GM21717 (cell line): ENCODE measurements around the gene CTBP2.

Experiments used
- ATAC-seq: cut with Tn5 transposase; IDR thresholded peaks from one replicate; pipeline ENCODE4 v1.9.1; 2021; ENCODE audit warnings: mild to moderate bottlenecking, moderate library complexity; ENCODE audit not compliant: unreplicated experiment

CTBP2 gene

GRCh38 chr10:125128397-125129075 lies 31.8 kb downstream of the CTBP2 start:
- ATAC-seq = no peak

GRCh38 chr10:125127986-125128385 lies 32.4 kb downstream of the CTBP2 start:
- ATAC-seq = no peak

DNA sequence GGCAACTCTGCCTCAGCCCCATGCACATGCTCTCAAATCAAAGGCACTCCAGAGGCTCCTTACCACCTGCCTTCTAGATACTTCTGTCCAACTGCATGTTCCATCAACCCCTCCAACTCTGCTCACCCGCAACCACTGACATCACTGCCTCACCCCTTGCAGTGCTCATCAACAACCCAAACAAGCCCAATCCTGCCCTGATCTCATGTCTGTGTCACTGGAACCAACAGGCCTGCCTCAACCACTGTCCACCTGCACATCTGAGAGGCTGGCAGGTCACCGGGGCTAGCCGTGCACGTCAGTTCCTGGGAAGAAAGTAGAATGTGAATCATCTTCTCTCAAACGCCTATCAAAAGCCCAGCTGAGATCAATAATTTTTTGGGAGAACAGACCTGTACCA lies 33.3 kb downstream of the CTBP2 start:
- no peak for ATAC-seq

DNA sequence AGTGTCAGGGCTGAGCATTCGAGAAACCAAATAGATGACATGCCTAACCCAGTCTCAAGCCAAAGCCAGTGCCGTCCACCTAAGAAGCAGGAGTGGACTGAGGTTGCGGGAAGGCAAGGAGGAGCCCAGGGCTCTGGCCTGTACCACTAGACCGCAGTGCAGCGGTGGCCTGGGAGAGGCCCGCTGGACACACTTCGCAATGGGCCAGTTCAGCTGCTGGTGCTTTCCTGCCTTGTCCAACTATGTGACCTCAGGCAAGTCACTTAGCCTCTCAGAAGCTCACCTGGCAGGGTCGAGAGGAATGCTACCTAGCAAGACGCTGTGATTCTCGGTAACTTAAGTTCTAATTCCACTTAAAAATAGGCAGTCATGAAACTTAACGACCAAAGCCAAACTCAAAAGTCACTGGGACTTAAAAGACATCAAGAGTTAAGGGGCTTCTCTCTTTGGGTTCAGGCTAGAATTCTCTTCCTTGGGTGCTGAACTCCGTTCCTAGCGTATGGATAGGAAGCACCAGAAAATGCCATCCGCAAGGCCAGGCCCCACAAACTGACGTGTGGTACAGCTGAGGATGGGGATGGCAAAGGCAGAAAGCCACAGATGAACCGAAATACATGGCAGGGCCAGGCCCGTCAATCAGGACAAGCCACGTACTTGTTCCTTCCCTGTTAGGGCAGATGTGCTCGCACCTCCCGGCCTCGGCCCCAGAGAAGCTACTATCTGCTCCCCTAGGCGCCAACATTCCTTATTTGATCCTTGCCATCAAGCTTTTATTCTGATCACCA lies 34.2 kb downstream of the CTBP2 start:
- ATAC-seq = no peak

DNA sequence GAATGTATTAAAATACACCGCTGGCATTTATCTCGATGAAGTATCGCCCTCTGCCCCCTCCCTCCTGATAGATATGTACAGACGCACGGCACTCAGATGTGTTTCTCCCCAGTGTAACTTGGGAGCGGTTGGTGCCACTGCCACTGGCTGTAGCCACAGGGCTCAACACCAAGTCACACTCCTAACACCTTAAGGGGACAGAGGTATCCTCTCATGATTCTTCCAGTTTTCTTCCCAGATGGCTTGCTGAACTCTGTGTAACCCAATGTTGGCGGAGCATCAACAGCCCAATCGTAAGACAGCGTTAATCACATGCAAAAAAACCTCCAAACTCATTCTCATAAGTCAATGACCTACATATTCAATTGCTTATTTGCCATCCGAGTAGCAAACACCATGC lies 35.5 kb downstream of the CTBP2 start:
- no peak for ATAC-seq

DNA sequence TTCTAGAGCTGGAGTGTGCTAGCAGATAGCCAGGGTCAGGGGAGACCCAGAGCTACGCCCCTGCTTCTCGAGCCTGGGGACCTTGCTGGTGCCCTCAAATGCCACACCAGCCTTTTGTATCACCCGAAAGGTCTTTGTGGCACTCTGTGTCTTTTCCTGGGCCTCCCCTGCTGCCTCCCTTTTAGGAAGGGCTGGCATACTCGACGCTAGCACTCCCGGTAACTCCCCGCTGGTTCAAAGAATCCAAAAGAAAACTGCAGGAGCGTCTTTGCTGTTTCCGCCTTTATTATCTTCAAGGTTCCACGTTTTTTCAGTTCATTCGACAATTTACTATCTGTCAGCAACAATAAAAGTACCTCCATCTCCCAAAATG lies 36.3 kb downstream of the CTBP2 start:
- ATAC-seq = no peak

GRCh38 chr10:125123476-125124114 lies 36.8 kb downstream of the CTBP2 start:
- no peak for ATAC-seq

DNA sequence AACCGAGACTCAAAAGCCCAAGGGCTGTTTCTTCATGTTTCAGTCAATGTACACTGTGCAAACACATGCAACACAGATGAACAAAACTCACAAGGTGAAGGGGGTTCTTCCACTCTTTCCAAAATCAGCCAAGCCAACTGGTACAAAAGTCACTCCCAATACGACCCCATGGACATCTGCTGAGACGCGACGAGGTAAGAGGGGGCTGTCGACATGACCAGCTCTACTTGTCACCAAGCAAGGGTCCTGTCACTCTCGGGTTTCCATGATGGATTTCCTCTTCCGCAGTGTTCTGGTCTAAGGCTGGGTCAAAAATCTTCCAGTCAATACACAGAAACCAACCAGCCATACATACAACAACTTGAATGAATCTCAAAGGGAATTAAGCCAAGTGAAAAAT lies 37.8 kb downstream of the CTBP2 start:
- no peak for ATAC-seq

- ATAC-seq = no peak
These were observed 39.4 kb downstream of the CTBP2 start for GRCh38 chr10:125121003-125121402.

GRCh38 chr10:125120053-125120710 lies 40.2 kb downstream of the CTBP2 start:
- ATAC-seq = no peak

DNA sequence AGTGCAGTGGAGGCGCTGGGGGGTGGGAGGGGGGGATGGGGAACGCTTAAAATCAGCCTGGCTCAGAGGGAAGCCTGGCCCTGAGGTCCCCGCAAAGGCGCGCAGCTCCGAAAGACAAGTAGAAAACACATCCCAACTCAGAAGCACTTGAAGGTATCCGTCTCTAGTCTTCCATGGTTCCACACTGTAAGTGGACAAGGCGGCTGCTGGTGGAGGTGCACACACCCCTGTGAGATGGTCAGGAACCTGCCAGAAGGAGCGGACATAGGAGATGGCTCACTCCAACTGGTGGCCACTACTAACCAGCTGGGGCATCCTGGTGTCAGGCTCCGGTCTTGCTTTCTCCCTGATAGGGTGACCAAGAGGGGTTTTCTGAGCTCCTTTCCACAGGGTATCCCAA lies 41.7 kb downstream of the CTBP2 start:
- no peak for ATAC-seq

DNA sequence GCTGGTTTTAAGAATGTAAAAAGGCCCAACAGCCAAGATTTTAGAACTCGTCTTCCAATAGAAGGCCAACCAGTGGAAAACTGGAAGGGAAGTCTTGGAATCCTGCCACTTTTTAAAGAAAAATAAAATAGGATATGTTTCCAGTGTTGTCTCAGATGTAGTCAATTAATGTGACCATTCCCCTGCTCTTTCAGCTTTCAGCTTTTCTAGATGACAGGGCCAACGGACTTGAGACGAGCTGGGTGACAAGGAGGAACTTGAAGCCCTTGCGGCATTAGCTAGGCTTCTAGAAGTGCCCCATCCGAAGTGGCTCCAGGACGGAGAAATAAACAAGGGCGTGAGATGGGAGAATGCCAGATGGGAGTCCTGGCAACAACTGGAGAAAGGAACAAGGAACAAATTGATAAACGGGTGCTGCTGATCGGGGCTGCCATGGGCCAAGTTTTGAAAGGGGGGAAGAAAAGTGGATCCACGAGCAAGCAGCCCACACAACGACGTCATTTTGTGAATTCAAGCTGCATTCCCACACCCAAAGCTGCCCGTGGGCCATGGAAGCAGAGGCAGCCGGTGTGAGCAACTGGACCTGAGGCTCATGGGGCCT lies 42.3 kb downstream of the CTBP2 start:
- no peak for ATAC-seq

- no peak for ATAC-seq
These were observed 43.6 kb downstream of the CTBP2 start for GRCh38 chr10:125116652-125117310.

- no peak for ATAC-seq
These were observed 44.2 kb downstream of the CTBP2 start for GRCh38 chr10:125116041-125116649.

DNA sequence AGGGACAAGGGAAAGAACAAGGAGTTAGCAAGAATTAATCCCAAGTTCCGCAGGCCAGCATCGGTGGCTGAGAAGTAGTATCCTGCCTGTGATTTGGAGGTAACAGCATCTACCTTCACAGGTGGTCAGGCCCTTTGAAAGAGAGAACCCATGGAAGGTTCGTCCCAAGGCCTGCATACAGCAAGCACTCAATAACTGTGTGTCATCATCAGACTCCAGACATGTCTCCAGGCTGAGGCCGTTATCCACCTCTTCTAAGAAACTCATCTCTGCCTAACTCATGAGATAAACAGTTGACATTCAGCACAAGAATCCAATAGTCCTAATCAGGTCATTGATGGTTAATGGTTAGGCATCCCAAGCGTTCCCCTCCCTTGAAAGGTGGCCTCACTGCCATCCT lies 45.0 kb downstream of the CTBP2 start:
- ATAC-seq = no peak

DNA sequence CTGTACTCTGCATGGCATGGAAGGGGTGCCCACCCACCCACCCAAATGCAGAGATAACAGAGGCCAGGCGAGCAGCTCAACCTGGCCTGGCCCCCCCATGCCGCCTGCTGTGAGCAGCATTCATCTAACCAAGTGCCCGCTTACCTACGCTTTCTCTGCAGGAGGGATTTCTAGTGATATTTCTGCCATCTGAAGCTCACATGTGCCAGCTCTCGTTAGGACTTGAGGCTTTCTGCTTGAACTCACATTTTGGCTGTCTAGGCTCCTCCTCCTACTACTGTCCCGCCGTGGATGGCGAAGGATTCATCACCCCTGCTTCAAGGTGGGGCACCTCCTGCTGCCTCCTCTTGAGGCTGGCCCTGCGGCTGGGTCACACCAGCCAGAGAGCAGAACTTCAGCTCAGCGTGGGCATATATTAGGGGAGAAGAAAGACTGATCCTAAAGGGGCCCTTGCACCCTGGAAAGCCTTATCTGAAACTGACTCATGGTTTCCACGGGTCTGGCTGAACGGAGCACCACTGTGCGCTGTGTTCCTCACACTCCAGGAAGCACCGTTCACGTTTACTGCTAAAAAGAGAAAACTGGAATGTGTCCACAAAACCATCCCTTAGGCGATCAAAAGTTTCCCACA lies 45.5 kb downstream of the CTBP2 start:
- ATAC-seq = no peak

GRCh38 chr10:125113691-125114371 lies 46.5 kb downstream of the CTBP2 start:
- ATAC-seq = no peak

DNA sequence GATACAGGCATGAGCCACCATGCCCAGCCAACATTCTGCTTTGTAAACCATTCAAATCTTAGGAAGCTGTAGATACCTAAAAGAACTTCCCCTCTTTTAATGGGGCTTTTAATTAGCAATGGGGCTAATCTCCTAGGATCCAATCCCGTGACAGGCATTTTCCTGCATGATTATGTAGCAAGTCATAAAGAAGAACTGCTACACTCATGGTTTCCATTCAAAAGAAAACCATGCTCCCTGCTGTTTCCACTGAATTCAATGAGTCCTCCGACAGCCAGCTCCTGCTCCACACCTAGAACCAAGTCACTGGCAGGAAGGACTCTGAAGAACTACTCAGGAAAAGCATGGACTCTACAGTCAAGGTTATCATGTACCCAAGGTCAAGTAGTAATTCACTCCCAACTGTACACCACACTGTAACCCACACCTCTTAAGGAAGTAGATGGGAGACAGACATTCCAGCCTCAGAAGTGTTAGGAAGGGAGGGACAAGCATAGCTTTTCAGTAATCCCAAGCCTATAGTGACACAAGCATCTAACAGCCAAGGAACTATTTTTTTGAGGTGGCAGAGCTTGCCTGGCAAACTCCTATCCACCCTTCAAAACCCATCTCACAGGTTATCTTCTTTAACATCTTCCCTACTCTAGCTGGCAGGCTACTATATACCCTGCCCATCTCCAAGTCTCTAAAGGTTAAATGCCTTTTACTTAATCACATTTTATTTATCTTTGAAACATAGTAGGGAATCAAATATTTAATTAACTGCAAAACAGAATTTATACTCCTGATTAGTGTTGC lies 47.5 kb downstream of the CTBP2 start:
- ATAC-seq = no peak
